ENCODE measurements around the gene OXTR.

- TF ChIP-seq EZH2phosphoT487 (IDR thresholded peaks at IDR 0.05; ENCODE audit: insufficient read depth, low read depth) (no peak), EZH2 (IDR thresholded peaks at IDR 0.05; ENCODE audit: insufficient read depth, poor library complexity, severe bottlenecking) (no peak)
Observed at GRCh38 chr3:8761866-8762265, 7.5 kb downstream of the OXTR start.
